ENCODE measurements around the gene FOXL3.

Gene FOXL3

DNA sequence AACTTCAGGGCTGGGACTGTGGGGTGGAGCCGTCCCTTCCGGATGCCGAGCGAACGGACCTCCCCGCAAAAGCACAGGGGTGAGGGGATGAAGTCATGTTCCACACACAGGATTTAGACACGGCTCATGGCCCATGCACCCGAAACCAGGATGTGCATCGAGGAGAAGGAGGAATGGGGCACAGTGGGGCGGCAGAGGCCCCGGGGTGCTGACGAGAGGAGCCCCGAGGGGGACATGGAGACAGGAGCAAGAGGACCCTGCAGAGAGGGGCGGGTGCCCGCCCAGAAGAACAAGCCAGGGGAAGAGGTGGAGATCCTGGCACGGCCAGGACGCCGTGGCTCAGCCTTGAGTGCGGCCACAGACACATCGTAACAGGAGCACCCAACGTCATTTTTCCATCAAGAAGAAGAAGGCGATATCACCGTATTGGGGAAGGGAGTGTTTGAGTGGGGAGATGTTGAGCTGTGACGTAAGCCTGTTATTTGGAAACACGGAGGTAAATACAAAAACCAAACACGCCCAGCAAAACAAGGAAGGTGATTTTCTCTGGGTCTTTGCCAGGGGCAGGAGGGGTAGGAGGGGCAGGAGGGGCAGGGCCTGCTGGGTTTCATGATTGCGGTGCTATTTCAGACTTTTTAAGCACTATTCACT lies 25.3 kb upstream of the FOXL3 start:
- no peak for TF ChIP-seq FOXP2 (optimal IDR thresholded peaks at IDR 0.05; ENCODE audit: control extremely low read depth, extremely low read length, insufficient read depth)
- no peak for TF ChIP-seq EZH2 (IDR thresholded peaks at IDR 0.05)
- no peak for TF ChIP-seq POLR2AphosphoS5 (IDR thresholded peaks at IDR 0.05; ENCODE audit: borderline replicate concordance, low read depth, low read length)
- Histone ChIP-seq H3K36me3 (ENCODE audit: insufficient read depth, low read length) (no peaks in the 10 kb centered on the region), H3K4me3 (no peak overlapping the region), H3K9me3 (ENCODE audit: low read depth, low read length) (no peaks in the 10 kb centered on the region), H3K27ac (no peak overlapping the region), H3K9ac (ENCODE audit: insufficient read length) (no peak overlapping the region)
- no peak for DNase-seq (ENCODE audit: low read depth, low spot score)

DNA sequence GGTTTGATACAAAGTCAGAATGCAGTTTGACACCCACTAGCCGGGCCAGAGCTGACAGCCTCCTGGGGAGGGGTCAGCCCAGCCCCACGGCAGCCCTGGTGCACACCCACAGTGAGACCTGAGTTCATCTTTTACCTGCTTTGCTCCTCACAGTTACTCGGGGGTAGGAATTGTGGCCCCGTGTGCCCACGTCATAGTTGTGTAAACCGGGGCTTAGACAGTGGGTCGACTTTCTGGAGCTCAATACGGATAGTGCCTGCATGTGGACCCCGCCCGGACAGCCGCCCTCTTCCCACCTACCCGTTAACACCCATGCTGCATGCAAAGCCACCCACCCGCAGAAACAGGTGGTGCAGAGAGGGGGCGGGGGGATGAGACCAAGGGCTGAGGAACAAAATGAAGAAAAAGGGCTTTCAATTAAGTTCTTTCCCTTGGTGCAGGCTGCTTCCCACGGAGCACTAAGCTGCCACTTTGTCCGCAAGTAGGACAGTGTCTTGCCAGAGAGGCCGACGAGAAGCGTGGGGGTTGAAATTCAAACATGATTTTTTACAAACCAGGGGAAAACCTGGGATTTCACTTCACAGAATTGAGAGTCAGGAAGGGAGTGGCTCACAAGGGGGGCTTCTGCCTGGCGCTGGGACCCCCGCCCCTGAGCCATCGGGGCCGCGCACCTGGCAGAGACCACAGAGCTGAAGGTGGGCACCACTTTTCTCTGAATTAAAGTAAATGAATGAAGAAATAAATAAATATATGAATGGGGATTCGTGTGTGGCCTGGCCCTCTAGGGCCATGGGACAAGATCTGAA lies 24.6 kb upstream of the FOXL3 start:
- no peak overlapping the region for H3K9ac ChIP-seq (ENCODE audit: insufficient read length)
- DNase-seq (ENCODE audit: low read depth, low spot score): no peak
- no peak for TF ChIP-seq POLR2AphosphoS5 (IDR thresholded peaks at IDR 0.05; ENCODE audit: borderline replicate concordance, low read depth, low read length)
- no peak for TF ChIP-seq FOXP2 (optimal IDR thresholded peaks at IDR 0.05; ENCODE audit: control extremely low read depth, extremely low read length, insufficient read depth)
- no peak for TF ChIP-seq EZH2 (IDR thresholded peaks at IDR 0.05)
- H3K36me3 ChIP-seq (ENCODE audit: insufficient read depth, low read length): no peaks in the 10 kb centered on the region
- no peak overlapping the region for H3K27ac ChIP-seq
- no peak overlapping the region for H3K4me3 ChIP-seq
- no peaks in the 10 kb centered on the region for H3K9me3 ChIP-seq (ENCODE audit: low read depth, low read length)

DNA sequence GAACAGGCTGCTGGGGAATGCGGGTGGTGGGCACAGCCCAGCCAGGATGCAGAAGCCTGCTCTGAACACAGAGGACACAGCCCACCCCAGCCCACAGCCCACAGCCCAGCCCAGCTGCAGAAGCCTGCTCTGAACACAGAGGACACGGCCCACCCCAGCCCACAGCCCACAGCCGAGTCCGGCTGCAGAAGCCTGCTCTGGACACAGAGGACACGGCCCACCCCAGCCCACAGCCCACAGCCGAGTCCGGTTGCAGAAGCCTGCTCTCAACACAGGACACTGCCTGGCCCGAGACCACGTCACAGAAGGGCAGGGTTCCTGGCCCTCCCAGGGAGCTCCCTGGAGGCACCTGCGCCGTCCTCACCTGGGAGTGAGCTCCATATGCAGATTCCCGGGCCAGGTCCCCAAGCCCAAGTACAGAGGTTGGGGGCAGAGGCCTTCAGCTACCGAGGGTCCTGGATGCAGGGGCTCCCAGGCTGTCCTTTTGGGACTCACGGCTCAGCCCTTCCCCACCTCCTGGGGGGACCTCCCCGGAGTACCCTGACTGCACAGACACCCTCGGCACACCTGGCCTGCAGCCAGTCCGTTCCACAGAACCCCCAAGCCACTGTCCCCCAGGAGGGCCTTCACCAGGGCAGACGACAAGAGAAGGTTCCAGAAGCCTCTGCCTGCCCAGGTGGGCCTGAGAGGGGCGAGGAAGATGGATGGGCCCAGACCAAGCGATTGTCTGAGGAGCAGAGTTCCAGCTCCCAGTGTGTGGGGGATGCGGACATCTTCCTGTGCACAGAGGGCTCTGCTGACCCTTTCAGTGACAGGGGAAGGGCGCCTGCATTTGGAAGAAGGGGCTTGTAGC lies 23.7 kb upstream of the FOXL3 start:
- TF ChIP-seq POLR2AphosphoS5 (IDR thresholded peaks at IDR 0.05; ENCODE audit: borderline replicate concordance, low read depth, low read length) (no peak), FOXP2 (optimal IDR thresholded peaks at IDR 0.05; ENCODE audit: control extremely low read depth, extremely low read length, insufficient read depth) (no peak), EZH2 (IDR thresholded peaks at IDR 0.05) (no peak)
- Histone ChIP-seq H3K27ac (no peak overlapping the region), H3K9me3 (ENCODE audit: low read depth, low read length) (no peaks in the 10 kb centered on the region), H3K9ac (ENCODE audit: insufficient read length) (no peak overlapping the region), H3K4me3 (no peak overlapping the region), H3K36me3 (ENCODE audit: insufficient read depth, low read length) (no peaks in the 10 kb centered on the region)
- DNase-seq (ENCODE audit: low read depth, low spot score): no peak

DNA sequence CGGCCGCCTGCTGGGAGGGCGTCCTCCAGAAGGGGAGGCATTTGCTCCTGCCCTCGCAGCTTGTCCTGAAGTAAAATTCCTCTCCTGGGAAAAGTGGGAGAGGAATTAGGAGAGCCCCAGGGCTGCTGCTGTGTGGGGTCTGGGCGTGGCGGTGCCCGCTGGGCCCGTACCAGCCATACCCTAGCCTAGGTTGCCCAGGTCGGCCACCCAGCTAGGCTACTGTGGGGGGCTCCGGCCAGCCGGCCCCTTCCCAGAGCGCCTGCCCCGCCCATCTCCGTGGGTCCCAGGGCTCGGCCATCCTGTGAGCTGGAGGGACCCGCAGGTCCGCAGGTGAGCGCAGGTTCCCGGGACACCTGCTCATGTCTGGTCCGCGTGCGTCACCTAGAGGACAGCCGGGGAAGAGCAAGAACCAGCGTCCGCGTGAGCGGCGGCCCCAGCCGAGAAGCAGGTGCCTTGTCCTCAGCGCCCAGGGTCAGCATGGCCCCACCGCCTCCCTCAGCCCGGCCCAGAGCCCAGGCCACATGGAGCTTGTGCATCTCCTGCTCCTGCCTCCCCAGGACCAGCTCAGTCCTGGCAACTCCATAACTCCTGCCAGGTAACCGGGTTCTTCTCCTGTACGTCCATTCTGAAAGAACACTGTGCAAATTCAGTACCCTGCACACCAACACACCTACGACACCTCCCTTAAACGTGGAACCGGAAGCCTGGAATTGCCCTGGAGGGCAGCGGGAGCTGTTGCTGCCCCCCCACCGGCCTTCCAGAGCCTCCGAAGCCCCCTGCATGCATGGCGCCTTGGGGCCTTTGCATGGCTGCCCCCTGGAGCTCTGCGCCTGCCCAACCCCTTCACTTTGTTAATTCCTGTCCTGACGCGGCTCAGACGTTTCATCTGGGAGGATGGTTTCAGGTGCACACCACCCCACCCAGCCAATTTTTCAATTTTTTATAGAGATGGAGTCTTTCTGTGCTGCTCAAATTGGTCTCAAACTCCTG lies 22.8 kb upstream of the FOXL3 start:
- no peak for DNase-seq (ENCODE audit: low read depth, low spot score)
- H3K27ac ChIP-seq: no peak overlapping the region
- H3K36me3 ChIP-seq (ENCODE audit: insufficient read depth, low read length): no peaks in the 10 kb centered on the region
- H3K4me3 ChIP-seq: no peak overlapping the region
- no peaks in the 10 kb centered on the region for H3K9me3 ChIP-seq (ENCODE audit: low read depth, low read length)
- TF ChIP-seq EZH2 (IDR thresholded peaks at IDR 0.05) (no peak), POLR2AphosphoS5 (IDR thresholded peaks at IDR 0.05; ENCODE audit: borderline replicate concordance, low read depth, low read length) (no peak), FOXP2 (optimal IDR thresholded peaks at IDR 0.05; ENCODE audit: control extremely low read depth, extremely low read length, insufficient read depth) (no peak)
- H3K9ac ChIP-seq (ENCODE audit: insufficient read length): no peak overlapping the region

DNA sequence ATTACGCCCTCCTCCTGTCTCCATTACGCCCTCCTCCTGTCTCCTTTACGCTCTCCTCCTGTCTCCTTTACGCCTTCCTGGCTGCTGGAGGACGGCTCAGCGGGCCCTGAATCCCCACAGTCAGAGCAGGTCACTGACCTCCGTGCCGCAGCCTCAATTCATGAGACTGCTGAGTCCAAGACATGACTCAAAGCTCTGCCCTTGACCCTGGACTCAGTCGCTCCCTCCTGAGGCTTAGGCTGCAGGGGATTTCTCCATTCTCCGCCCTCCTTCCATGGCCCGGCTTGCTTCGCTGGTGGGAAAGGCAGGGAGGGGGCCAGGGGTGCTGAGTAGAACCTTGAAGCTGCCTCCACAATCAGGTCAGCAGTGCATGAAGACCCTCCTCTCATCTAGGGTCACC lies 21.0 kb upstream of the FOXL3 start:
- TF ChIP-seq EZH2 (IDR thresholded peaks at IDR 0.05) (no peak), POLR2AphosphoS5 (IDR thresholded peaks at IDR 0.05; ENCODE audit: borderline replicate concordance, low read depth, low read length) (no peak), FOXP2 (optimal IDR thresholded peaks at IDR 0.05; ENCODE audit: control extremely low read depth, extremely low read length, insufficient read depth) (no peak)
- H3K36me3 ChIP-seq (ENCODE audit: insufficient read depth, low read length): no peaks in the 10 kb centered on the region
- DNase-seq (ENCODE audit: low read depth, low spot score): no peak
- H3K4me3 ChIP-seq: no peak overlapping the region
- H3K27ac ChIP-seq: no peak overlapping the region
- H3K9me3 ChIP-seq (ENCODE audit: low read depth, low read length): no peaks in the 10 kb centered on the region
- no peak overlapping the region for H3K9ac ChIP-seq (ENCODE audit: insufficient read length)

DNA sequence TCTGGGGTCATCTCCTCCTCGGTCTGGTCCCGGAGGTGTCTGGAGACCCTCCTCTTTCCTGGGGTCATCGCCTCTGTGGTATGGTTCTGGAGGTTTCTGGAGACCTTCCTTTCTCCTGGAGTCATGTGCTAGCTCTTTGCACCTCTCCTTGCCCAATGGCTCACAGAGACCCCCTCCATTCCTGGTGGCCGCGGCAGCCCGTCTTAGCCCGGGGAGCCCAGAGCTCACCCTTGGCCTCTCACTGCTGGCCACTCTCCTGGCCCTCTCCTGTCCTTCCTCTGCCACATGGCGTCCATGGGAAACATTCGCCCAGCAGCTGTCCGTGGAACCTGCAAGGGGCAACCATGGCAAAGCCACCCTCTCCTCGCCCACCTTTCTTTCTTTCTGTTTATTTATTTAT lies 20.2 kb upstream of the FOXL3 start:
- Histone ChIP-seq H3K9ac (ENCODE audit: insufficient read length) (no peak overlapping the region), H3K36me3 (ENCODE audit: insufficient read depth, low read length) (no peaks in the 10 kb centered on the region), H3K4me3 (no peak overlapping the region), H3K27ac (no peak overlapping the region), H3K9me3 (ENCODE audit: low read depth, low read length) (no peaks in the 10 kb centered on the region)
- DNase-seq (ENCODE audit: low read depth, low spot score): no peak
- no peak for TF ChIP-seq FOXP2 (optimal IDR thresholded peaks at IDR 0.05; ENCODE audit: control extremely low read depth, extremely low read length, insufficient read depth)
- TF ChIP-seq EZH2 (IDR thresholded peaks at IDR 0.05): no peak
- no peak for TF ChIP-seq POLR2AphosphoS5 (IDR thresholded peaks at IDR 0.05; ENCODE audit: borderline replicate concordance, low read depth, low read length)

DNA sequence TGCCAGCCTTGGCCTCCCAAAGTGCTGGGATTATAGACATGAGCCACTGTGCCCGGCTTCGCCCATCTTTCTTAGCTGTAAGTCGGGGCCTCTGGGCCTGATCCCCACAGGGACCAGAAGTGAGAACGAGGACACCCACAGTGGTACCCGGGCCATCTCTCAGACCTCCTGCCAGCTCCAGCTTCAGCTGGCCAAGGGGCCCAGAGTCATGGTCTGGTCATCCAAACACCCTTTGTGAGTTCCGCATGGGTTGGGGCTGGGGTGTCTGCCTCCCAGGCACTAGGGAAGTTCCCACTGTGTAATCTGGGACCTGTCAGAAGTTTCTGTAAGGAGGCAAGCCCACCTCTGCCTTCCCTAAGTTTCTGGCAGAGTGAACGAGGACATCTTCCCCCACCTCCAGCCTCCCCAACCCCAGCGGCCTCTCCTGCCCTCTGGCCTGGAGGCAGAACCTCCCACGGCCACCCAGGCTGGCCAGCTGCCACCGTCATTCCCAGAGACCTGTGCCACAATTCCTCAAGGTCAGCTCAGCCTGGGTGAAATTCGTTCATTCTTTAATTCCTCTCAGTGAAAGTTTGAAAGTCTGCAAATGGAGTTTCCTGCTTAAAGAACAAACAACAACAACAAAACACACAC lies 19.5 kb upstream of the FOXL3 start:
- Histone ChIP-seq H3K9ac (ENCODE audit: insufficient read length) (no peak overlapping the region), H3K4me3 (no peak overlapping the region)

More for the DNA sequence above, 19.5 kb upstream of the FOXL3 start:
- no peaks in the 10 kb centered on the region for H3K9me3 ChIP-seq (ENCODE audit: low read depth, low read length)
- TF ChIP-seq POLR2AphosphoS5 (IDR thresholded peaks at IDR 0.05; ENCODE audit: borderline replicate concordance, low read depth, low read length) (no peak), EZH2 (IDR thresholded peaks at IDR 0.05) (no peak), FOXP2 (optimal IDR thresholded peaks at IDR 0.05; ENCODE audit: control extremely low read depth, extremely low read length, insufficient read depth) (no peak)
- no peaks in the 10 kb centered on the region for H3K36me3 ChIP-seq (ENCODE audit: insufficient read depth, low read length)
- no peak for DNase-seq (ENCODE audit: low read depth, low spot score)
- H3K27ac ChIP-seq: no peak overlapping the region
